Gastroesophageal sphincter (tissue), 3 donors: Measurements from ENCODE around the gene ABI1.

ENCODE experiments used
- CTCF ChIP-seq, 4 experiments: fragments of 200-600 bp in 2 of 4; fragments of 450-650 bp in 2 of 4; sonication (generic) in 1 of 4; IDR thresholded peaks; one replicate each; pipeline ENCODE4 v1.5.1; 2017 to 2019; ENCODE audit warnings: antibody characterized with exemption in 4 of 4, mild to moderate bottlenecking in 2 of 4, moderate library complexity in 2 of 4
- EP300 ChIP-seq: sonication (generic); formaldehyde crosslinking; IDR thresholded peaks from one replicate; pipeline ENCODE4 v1.6.1; 2017; ENCODE audit warnings: antibody characterized with exemption, mild to moderate bottlenecking
- POLR2A ChIP-seq, 2 donors: fragments of 450-650 bp; IDR thresholded peaks; one replicate each; pipeline ENCODE4 v1.6.1; 2017; ENCODE audit warnings: antibody characterized with exemption in 2 of 2, mild to moderate bottlenecking in 2 of 2, moderate library complexity in 1 of 2

GRCh38 chr10:26759008-26759407 lies 101.8 kb downstream of the ABI1 start:
- TF ChIP-seq CTCF (IDR thresholded peaks at IDR 0.05): no peak
- TF ChIP-seq EP300: no peak
- no peak for TF ChIP-seq POLR2A (IDR thresholded peaks at IDR 0.05)
